ENCODE measurements around the gene CLDN17.

DNA sequence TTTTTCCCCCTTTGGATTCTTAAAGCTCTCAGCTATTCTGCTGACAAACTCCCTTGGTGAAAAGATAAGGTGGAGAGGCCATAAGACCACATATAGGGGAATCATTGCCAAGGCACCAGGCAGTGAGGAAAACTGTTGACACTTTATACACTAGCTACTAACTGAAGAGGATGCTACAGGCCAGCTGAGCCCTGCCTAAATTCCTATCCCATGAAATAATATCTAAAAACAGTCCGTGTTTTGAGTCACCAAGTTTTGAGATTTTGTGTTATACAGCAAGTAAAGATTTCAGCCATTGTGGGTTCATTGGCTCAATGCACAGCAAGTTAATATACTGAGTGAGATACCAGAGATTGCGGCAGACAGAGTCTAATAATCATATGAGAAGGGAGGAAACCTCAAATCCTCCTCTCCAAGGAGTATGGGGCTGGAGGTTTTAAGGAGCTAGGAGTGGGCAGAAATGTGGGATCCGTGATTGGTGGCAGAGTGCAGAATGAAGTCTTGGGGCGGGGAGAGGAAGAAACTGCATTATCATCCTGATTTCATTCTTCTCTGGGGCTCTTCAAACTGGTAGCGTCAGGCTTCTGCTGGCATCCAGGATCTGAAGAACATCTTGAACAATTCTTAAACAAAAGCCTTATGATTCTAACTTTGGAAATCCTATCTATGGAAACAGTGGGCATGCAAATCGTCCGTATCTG, 40.1 kb upstream of the CLDN17 start:
- no peak for TF ChIP-seq POLR2A (IDR thresholded peaks at IDR 0.05)
- no peak for TF ChIP-seq EP300 (IDR thresholded peaks at IDR 0.05)
- TF ChIP-seq, protein P1, sequence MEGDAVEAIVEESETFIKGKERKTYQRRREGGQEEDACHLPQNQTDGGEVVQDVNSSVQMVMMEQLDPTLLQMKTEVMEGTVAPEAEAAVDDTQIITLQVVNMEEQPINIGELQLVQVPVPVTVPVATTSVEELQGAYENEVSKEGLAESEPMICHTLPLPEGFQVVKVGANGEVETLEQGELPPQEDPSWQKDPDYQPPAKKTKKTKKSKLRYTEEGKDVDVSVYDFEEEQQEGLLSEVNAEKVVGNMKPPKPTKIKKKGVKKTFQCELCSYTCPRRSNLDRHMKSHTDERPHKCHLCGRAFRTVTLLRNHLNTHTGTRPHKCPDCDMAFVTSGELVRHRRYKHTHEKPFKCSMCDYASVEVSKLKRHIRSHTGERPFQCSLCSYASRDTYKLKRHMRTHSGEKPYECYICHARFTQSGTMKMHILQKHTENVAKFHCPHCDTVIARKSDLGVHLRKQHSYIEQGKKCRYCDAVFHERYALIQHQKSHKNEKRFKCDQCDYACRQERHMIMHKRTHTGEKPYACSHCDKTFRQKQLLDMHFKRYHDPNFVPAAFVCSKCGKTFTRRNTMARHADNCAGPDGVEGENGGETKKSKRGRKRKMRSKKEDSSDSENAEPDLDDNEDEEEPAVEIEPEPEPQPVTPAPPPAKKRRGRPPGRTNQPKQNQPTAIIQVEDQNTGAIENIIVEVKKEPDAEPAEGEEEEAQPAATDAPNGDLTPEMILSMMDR (IDR thresholded peaks at IDR 0.05): no peak
